GM18499 (cell line): ENCODE results near the gene CLASP2.

Experiments
- ATAC-seq: cut with Tn5 transposase; IDR thresholded peaks from one replicate; pipeline ENCODE4 v1.9.1; 2021; ENCODE audit warnings: moderate number of reproducible peaks; ENCODE audit not compliant: insufficient read depth, unreplicated experiment

The CLASP2 gene

DNA sequence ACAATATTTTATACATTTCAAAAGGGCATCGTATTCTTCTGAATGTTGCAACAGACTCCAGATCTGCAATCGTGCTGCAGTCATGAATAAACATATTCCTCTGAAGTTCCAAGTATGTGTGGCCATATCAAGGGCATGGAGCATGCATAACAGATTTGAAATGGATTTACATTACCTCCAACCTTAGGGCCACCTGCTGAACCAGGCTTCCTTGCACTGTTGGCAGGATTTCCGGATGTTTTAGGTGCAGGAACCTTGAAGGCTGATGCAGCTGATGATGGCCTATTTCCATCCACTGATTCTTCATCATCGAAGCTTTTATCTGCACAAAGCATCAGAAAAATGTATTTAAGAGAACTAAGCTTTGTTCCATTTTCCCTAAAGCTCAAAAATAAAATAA is 73.5 kb downstream of the CLASP2 start:
- no peak for ATAC-seq

DNA sequence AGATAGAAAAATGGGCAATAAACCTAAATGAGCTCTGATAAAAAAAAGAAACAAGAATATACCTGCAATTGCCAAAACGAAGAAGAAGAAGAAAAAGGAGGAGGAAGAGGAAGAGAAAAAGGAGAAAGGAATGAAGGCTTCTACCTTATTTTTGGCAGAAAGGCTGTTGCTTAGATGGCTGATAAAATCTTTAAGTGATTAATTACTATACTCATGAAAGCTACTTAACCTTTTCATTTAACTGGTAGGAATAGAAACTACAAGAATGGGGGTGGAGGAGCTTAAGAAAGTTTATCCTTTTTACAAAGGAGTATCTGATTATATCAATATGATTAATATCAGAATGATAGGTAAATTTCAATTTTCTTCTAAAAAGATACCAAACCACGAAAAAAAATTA is 75.2 kb downstream of the CLASP2 start:
- no peak for ATAC-seq

DNA sequence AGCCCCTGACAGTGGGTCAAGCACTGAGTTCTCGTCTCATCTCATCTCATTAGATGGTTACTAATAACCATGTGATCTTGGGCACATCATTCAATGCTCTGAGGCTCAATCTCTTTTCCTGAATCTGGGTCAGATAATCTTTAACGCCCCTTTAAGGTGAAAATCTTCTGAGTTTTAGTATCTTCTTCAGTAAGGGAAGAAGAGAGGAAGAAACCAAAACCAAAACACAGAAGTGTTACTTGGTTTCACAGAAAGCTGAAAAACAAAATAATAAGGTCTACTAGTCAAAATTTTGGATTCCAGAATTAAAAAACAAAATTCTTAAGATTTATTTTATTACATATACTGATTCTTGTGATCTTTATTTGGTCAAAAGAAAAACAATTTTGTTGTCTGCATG is 78.2 kb downstream of the CLASP2 start:
- ATAC-seq: no peak

DNA sequence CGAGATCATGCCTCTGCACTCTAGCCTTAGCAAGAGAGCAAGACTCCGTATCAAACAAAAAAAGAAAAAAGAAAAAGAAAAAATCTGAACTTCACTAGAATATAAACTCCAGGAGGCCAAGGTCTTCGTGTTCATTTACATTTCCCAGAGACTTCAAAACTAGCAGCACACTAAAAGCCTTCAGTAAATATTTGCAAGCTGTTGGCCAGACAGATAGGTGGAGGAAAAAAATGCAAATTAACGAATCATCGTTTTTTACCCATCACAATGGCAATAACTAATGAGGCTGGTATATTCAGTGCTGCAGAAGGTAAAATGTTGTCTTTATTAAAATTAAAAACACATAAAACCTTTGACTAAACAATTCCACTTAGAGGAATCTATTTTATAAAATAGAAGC is 80.6 kb downstream of the CLASP2 start:
- no peak for ATAC-seq

DNA sequence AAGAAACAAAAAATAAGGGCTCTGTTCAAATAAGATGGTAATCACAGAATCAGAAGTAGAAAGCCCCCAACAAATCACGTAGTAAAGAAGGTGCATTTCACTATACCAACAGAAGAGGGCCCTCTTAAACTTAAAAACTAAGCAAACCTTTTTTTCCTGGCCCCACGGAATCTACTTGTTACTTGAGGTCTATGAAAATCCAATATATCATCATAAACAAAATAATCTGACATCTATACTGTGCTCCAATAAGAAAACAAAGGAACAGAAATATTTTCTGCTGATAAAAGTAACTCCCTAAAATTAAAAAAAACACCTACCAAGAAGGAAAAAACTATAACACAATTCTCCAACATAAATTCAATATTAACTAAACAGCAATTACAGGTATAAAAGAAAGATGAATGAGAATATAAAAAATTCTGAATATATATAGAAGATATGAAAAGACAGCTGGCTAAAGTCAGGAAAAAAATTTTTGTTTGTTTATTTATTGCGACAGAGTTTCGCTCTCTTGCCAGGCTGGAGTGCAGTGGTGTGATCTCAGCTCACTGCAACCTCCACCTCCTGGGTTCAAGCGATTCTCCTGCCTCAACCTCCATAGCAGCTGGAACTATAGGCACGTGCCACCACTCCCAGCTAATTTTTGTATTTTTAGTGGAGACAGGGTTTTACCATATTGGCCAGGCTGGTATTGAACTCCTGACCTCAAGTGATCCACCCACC is 81.8 kb downstream of the CLASP2 start:
- no peak for ATAC-seq

DNA sequence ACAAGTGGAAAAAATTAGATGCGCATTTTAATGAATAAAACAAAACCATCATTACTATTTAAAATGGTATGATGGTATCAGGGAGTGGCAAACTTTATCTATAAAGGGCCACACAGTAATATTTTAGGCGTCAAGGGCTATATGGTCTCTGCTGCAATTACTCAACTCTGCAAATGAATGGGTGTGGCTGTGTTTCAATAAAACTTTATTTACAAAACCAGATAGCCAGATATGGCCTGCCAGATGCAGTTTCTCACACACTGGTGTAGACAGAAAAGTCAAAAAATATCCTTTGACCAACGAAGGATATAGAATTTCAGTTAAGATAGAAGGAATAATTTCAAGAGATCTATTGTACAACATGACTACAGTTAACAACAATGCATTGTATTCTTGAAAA is 83.8 kb downstream of the CLASP2 start:
- no peak for ATAC-seq

DNA sequence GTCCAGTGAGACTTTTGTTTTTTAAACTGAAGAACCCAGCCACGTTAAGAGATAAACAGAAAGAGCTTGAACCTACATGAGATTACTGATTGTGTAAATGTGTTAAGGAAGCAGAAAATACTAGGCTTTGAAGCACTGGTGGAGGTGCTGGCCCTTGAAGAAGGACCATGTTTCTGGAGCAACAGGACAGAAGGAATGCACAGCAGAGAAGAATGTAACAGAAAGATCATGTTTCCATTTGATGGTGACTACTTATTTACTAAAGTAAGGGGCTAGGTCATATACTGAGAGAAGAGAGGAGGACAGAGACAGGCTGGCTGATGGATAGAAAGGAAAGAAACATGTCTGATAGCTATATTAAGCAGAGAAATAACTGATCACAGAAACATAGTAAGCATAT is 88.8 kb downstream of the CLASP2 start:
- no peak for ATAC-seq

DNA sequence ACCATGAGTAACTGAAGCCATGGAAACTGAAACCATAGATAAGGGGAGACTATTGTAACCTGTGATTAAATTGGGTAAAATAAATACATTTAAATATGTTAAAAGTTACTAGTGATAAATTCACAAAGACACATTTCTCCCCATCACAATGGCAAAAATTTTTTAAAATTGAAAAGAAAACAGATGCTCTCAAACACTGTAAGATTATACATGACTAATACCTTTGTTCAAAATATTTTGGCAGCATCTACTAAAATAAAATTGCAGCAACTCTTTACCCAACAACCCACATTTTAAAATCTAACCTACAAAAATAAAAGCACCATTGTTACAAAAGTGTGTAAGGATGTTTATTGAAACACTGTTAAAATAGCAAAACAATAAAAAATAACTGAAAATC is 93.3 kb downstream of the CLASP2 start:
- no peak for ATAC-seq

DNA sequence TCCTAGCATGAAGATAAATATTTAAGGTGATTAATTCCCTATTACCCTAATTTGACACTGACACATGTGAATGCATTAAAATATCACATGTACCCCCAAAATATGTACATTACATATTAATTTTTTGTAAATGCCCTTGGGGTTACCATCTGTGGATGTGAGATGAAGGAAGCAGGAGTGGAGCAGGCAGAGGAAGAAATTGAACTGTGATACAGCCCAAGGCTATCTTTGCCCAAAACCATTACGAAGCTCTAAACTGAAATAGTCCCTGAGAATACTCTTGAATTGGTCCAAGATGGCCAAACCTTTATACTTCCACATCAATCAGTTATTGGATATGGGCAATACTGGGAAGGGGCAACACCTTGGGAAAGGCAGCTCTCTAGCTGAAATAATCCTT is 105.0 kb downstream of the CLASP2 start:
- ATAC-seq: no peak

DNA sequence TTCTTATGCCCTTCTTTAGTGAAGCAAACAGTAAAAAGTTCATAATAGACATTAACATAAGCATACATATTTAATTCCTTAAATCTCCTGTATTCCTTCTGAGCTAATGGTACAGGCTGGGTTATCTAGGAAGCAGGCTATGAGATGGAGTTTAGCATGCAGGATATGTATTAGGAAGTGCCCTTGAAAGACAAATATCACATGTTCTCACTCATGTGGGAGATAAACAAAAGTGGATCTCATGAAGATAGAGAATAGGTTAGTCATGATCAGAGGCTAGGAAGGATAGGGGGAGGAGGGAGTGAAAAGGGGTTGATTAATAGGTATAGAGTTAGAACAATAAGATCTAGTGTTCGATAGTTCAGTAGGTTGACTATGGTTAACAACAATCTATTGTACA is 105.4 kb downstream of the CLASP2 start:
- no peak for ATAC-seq

DNA sequence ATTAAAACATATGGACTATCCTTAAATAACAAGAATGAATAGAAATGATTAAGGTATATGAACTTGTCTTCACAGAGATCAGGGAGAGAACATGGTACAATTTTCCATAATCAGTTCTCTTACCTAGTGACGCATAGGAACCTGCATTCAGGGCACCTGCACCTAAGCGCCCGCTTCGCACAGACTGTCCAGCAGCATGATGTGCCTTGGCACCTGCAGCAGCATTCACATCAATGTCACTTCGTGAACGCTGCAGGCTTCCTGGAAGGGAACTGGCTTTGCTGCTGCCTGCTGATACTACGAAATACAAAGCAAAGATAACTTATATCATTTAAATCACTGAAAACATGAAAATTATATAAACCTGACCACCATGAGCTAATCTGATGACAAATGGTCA is 115.2 kb downstream of the CLASP2 start:
- ATAC-seq: no peak

DNA sequence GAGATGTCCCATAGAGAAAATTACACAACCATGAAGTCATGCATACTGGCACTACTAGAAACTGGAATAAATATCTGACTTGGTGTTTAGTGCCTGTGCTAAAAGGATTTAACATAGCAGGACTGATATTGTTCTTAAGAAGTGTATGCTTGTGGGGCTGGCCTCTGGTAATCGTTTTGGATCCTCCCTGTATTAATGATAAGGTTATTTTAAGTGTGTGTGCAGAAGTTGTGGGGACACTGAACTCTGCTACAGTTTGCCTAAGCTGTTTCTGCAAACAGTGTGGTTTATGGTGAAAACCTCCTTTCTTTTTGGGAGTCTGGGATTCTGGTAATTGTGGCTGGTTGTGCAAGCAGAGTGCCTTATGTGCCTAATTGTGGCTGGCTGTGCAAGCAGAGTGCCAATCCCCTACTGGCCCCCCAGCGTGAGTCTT is 120.8 kb downstream of the CLASP2 start:
- ATAC-seq: no peak

DNA sequence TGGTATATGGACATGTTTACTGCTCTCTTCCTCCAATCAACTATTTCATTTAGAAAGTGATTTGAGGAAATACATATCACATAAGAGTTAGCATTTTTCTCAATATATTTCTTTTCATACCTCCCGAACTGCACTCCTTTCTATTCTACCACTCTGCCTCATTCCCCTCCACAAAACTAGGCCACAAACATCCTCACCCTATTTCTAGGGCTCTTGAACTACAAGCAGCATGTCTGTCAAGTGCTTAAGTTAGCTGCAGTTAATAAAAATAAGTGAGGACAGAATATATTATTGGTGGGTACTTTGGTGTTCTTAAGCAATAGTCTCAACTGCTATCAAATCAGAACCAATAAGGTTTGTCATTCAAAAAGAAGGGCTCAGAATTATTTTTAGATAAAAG is 125.1 kb downstream of the CLASP2 start:
- ATAC-seq: no peak

DNA sequence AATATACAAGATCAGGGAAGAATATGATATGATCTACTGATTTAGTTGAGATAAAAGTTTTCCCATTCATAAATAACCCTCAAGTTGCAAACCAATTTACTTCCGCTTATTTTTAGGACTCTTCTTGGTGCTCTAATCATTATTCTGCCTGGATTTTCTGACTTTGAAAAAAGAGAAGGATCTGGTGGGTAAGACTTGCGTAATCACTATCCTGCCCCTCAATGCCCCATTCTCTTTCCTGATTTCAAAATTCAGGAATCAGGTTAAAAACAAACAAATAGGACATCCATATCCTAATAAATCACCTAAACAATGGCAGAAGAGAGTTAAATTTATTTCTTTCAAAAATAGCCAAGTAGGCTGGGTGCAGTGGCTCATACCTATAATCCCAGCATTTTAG is 127.5 kb downstream of the CLASP2 start:
- ATAC-seq: no peak

DNA sequence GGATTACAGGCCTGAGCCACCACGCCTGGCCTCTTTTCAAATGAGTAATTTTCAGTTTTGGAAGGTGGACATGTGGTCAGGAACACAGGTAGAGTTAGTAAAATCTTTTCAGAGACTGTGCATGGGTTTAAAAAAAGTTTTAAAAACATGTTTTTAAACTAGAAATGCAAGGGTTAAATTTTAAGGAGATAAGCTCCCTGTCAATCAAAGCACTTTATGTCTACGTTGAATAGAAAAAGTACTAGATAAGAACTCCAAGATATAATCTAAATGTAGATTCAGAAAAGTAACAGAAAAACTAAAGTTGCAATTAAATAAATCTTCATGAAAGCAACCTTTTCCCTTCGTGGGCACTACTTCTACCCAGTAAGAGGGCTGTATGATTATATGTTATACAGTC is 131.7 kb downstream of the CLASP2 start:
- no peak for ATAC-seq

DNA sequence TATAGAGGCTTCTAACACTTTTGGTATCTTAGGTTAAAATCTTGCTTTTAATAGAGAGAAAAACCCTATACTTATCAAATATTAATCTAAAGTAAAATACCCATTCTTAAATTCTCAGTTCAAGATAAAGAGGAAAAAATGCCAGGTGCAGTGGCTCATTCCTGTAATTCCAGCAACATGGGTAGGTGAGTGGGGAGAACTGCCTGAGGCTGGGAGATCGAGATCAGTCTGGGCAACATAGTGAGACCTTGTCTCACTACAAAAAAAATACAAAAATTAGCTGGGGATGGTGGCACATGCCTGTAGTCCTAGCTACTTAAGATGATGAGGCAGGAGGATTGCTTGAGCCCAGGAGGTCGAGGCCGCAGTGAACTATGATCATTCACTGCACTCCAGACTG is 135.8 kb downstream of the CLASP2 start:
- no peak for ATAC-seq

DNA sequence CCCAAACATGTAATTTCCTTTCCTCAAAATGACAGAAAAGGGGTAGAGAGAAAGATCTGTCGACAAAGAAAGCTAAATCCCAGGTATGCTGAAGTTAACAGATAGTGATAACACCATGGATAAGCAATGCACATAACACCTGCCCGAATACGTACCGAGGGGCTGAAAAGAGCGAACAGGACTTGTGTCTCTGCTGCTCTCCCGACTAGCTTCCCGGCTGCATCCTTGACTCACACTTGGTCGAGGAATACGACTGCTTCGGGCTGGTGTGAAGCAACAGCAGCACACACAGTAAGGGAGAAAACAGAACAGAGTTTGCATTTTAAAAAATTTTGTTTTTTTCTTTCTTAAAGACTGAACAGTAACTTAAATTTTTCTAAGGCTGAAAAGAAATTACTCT is 136.4 kb downstream of the CLASP2 start:
- ATAC-seq: no peak

DNA sequence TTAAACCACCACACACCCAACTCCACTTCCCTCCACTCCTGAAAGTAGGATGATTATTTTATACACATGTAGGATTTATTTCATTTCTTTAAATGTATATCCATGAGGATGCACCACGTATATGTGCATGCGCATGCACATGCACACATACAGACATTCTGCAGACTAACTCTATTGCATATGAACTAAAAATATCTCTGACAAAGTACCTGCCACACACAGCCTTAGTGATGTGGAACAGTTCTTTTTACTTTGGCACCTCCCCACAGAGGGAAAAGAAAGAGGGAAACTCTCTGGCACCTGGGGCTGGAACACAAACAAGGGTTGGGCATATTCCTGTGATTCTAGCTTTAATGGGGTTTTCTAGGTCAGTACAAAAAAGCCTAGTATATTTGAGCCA is 138.2 kb downstream of the CLASP2 start:
- ATAC-seq: no peak

DNA sequence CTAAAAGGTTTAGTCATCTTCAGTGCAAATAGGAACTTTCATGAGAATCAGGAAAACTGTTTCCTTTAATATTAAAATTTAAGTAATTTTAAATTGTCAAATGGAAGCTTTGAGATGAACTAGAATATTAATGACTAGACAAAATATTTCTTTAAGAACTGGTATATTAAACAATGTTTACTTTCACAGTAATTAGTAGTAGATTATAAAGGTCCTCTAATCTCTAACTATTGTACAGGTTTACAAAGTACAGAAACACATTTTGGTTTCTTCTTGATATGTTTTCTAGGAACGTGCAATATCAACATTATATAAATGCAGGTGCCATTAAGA is 138.9 kb downstream of the CLASP2 start:
- ATAC-seq: no peak

DNA sequence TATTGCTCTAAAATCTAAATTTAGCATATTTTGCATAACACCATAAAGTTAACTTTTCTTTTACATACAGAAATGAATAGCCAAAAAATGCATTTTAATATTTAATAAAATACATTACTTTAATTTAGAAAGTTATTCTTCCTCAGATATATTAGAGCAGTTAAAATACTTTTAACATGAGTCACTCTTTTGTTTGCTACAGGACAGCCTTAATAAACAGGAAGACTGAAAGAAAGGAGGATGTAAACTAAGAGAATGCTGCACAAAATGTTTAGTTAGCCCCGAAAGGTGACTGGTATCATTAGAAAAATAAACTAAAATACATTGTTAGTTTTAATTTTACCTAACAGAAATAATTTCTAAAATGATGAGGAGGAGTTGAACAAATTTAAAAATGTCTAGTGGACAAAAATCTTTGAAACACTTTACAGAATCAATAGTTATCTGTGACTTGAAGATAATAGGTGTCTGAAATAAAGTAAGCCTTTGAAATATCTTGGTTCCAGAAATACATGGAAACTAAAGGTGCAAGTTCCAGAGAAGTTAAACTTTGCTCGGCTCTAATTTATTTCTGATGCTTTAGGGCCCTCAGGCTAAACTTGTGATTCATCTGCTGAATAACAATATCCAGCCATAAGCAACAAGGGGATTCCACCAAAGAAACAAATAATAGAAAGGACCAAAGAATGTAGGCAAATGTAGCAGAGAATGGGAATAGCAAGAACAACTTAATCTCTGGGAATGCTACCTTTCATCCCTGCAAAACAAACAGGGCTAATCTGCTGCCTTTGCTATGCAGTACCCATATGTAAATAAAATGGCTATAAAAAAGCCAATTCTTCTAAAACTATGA is 139.5 kb downstream of the CLASP2 start:
- ATAC-seq: no peak

DNA sequence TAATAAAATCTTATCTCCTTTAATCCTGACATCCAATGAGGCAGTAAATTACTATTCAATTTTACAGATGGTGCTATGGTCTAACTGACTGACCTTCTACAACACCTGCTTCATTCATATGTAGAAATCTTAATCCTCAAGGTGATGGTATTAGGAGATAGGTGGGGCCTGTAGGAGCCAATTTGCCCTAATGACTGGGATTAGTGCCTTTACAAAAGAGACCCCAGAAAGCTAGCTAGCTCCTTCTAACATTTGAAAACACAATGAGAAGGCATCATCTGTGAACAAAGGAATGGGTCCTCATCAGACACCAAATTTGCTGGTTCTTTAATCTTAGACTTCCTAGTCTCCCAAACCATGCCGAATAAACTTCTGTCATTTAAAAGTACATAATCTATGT is 140.5 kb downstream of the CLASP2 start:
- no peak for ATAC-seq

DNA sequence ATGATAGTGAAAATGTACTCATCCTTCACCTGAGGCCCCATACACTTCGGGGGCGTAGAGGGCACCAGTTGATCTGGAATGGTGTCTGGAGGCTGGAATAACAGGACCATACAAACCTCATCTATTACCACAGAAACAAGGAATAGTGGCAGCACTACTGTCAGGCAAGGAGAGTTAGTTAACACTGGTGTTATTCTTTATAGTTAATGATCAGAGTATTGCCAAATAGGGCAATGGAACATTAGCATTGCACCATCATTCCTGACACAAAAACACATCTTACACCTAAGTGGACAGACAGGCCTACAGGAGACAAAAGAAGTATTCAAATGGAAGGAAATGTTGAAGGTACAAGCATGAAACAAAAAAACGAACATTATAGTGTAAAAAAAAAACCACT is 140.9 kb downstream of the CLASP2 start:
- ATAC-seq: no peak
